IPS-11a (cell line): Measurements from ENCODE around the gene ELL3.
"Not testable (repeated sequence)": the region's sequence is repeated elsewhere in the genome, so short reads cannot be mapped to it uniquely, and the experiment has no call there.

Source experiments
- H3K4me3 ChIP-seq: one replicate; pipeline ENCODE4 v1.5.1; 2013; ENCODE audit warnings: low read depth, low read length, control low read depth

Gene ELL3

DNA sequence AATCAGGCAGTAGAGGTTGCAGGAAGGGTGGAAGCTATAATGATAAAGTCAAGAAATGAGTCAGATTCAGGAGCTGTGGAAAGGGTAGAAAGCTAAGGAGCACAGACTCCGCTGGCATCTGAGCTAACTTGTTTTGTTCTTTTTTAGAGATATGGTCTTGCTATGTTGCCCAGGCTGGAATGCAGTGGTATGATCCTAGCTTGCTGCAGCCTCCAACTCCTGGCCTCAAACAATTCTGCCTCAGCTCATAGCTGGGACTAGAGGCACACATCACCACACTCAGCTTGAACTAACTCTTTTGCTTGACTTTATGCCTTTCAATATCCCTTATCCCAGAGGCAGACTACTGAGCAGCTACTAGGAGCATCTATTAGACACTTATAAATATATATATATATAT lies 50.5 kb downstream of the ELL3 start:
- not testable (repeated sequence) for H3K4me3 ChIP-seq

DNA sequence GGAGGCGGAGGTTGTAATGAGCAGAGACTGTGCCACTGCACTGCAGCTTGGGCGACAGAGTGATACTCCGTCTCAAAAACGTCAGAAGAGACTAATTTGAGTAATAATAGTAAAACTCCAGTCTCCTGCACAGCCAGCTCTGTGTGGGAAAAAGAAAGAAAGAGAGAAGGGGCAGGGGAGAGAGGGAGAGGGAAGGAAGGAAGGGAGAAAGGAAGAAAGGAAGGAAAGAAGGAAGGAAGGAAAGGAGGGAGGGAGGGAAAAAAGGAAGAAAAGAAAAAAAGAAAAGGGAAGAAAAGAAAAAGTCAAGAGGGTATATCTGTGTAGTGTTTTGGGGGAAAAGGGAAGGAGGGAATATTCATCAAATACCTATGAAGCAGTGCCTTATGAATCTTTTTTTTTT lies 53.6 kb downstream of the ELL3 start:
- H3K4me3 ChIP-seq: no peak overlapping the region
